ENCODE results near the gene ADAMTSL4. TPM values are rescaled to one million over a fixed set of nuclear protein-coding genes. Genes with fewer than 3 reads are reported as not detected.
A peak's percentile ranks its signal among the peaks of the same experiment; 100 is the strongest.

The ADAMTSL4 gene
- polyA plus RNA-seq, result 10 to 100 TPM; 12.1 to 66.1 (median 56.0) TPM

GRCh38 chr1:150548632-150549495, at the start of gene ADAMTSL4:
ADAMTSL4 (plus strand) TSS chr1:150549408; CDS start chr1:150552289, 2,881 bp downstream.
- 0 to 1% (median 1%) methylated on average over 61 to 91 of the region's 91 CpGs for WGBS, 3 donors
- H3K27ac ChIP-seq (ENCODE audit: low read depth, low read length), result peak within 1 kb of the TSS; percentile 28

- no peak overlapping the region for H3K27ac ChIP-seq (ENCODE audit: low read depth, low read length)
- WGBS, 3 donors, result 83 to 91% (median 88%) methylated on average over 6 of the region's 6 CpGs
Observed at GRCh38 chr1:150505431-150505830, 43.8 kb upstream of the ADAMTSL4 start.

DNA sequence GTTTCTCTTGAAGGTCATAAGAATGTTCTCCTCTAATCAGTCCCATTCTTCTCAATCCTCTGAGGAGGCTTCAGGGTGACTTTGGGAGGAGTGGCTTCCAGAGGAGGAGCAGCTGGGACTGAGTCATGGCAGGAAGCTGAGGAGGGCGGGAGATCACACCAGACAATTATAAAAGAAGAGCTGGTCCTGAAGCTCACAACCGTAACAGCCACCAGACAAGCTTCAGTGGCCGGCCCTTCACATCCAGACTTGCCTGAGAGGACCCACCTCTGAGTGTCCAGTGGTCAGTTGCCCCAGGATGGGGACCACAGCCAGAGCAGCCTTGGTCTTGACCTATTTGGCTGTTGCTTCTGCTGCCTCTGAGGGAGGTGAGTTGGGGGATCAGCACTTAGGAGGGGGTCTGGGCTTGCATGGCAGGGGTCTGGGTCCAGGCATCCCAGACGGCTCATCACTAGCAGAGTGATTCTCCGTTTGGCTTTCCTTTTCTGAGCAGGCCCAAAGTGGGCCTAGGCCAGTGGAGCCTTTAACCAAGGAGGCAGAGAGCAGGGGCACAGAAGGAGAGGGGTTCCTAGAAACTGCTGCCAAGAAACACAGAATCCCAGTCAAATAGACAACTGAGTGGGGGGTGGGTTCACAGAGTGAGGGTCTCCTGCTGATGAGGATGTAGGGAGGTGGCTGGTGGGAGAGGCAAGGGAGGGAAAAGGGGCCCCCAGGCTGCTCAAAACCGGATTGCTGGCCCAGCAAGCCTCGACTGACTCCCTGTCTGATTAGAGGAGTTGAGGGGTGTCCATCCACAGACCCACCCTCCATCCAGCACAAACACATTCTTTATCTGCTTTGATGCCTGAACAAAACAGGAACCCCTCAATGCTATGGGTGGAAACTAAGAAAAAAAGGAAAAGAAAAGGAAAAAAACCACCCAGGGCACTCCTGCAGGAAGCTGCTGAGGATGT, 41.0 kb upstream of the ADAMTSL4 start, which contains the start of gene ECM1:
TSS of gene ECM1 (plus strand) at position 198 of the 953 bp plus-strand sequence. CDS start at position 299, 101 bp downstream.
- WGBS, 3 donors, result 46 to 81% (median 49%) methylated on average over 7 of the region's 7 CpGs
- no peak within 1 kb of the TSS for H3K27ac ChIP-seq (ENCODE audit: low read depth, low read length)

DNA sequence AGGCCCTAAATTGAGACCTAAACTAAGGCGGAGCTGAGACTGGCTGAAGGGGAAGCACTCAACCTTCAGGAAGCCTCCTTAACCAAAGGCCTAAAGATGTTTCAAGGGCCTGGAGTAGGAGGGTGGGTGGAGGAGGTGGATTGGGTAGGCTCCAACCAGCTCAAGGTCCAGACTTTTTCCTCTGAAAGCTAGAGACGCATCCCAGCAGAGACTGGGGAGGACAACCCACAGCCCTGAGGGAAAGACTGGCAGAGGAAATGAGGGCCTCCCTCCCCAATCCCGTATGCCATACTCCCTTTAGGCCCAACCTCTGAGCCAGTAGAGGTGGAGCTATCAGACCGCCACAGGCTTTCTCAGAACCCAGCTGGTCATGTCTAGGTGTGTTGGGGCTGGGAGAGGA, 40.2 kb upstream of the ADAMTSL4 start:
- 62 to 77% (median 77%) methylated on average over 4 of the region's 4 CpGs for WGBS, 3 donors
- no peak overlapping the region for H3K27ac ChIP-seq (ENCODE audit: low read depth, low read length)

- WGBS, 3 donors, result 49 to 94% (median 91%) methylated on average over 12 of the region's 12 CpGs
- H3K27ac ChIP-seq (ENCODE audit: low read depth, low read length), result no peak overlapping the region
Observed at GRCh38 chr1:150511551-150511950, 37.7 kb upstream of the ADAMTSL4 start.

DNA sequence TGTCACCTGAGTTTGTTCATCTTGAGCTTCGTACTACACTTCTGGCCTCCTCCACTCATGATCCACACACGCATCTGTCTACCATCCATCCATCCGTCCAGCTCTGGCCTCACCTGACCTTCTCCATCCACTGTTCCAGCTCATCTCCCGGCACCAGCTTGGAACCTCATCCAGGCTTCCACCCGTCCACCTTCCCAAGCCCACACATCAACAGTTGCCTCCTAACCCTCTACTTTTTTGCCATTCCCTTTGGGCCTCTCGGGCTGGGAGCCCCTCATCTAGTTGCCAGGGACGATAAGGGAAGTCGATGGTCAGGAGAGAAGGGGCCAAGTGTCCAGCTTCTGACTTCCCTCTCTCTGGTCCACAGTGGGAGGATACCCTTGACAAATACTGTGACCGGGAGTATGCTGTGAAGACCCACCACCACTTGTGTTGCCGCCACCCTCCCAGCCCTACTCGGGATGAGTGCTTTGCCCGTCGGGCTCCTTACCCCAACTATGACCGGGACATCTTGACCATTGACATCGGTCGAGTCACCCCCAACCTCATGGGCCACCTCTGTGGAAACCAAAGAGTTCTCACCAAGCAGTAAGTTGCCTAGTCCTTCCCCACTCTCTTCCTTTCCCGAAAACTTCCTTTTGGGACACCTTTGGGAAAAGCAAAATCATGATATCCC, 37.1 kb upstream of the ADAMTSL4 start:
- 89 to 91% (median 89%) methylated on average over 17 of the region's 17 CpGs for WGBS, 3 donors
- no peak overlapping the region for H3K27ac ChIP-seq (ENCODE audit: low read depth, low read length)

- no peak overlapping the region for H3K27ac ChIP-seq (ENCODE audit: low read depth, low read length)
- 69 to 97% (median 71%) methylated on average over 2 of the region's 2 CpGs for WGBS, 3 donors
Observed at GRCh38 chr1:150512846-150513245, 36.4 kb upstream of the ADAMTSL4 start.

DNA sequence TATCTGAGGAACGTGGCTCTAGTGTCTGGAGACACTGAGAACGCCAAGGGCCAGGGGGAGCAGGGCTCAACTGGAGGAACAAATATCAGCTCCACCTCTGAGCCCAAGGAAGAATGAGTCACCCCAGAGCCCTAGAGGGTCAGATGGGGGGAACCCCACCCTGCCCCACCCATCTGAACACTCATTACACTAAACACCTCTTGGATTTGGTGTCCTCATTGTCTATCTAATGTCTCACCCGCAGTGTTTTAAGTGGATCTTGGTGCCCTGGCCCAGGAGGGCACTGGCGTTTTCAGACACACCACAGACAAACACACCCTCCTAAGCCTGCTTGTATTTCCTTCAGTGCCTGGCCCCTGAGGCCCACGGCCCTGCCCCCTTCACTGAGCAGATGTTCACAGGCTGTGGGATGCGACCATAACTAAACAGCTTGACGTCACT, 35.8 kb upstream of the ADAMTSL4 start:
- WGBS, 3 donors, result 78 to 89% (median 87%) methylated on average over 7 of the region's 7 CpGs
- no peak overlapping the region for H3K27ac ChIP-seq (ENCODE audit: low read depth, low read length)

GRCh38 chr1:150514260-150514659, 34.9 kb upstream of the ADAMTSL4 start:
- H3K27ac ChIP-seq (ENCODE audit: low read depth, low read length), result no peak overlapping the region
- WGBS, 3 donors, result 89 to 93% (median 92%) methylated on average over 9 of the region's 9 CpGs

DNA sequence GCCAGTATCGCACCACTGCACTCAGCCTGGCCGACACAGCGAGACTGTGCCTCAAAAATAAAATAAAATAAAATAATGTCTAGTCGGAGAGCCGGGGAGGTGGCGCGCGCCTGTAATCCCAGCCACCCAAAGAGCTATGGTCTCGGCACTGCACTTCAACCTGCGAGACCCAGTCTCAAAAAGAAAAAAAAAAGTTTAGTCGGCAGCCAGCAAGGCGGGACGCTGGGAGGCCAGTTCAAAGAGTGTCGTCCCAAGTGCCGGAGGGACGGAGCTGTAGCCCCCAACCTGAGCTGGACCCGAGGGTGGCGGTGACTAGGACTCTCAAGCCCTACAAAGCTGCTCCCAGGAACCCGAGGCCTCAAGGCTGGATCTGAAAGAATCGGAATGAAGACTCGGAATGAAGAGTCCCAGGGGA, 34.3 kb upstream of the ADAMTSL4 start:
- no peak overlapping the region for H3K27ac ChIP-seq (ENCODE audit: low read depth, low read length)
- WGBS, 3 donors, result 24 to 31% (median 28%) methylated on average over 21 of the region's 21 CpGs

- H3K27ac ChIP-seq (ENCODE audit: low read depth, low read length), result no peak within 1 kb of the TSS
- WGBS, 3 donors, result 0 to 1% (median 0%) methylated on average over 54 of the region's 54 CpGs
Observed at GRCh38 chr1:150515328-150516049, 33.7 kb upstream of the ADAMTSL4 start, which contains the start of gene FALEC. FALEC (plus strand) TSS chr1:150515752.

GRCh38 chr1:150516050-150516591, 33.1 kb upstream of the ADAMTSL4 start:
- 2 to 4% (median 3%) methylated on average over 18 to 19 of the region's 19 CpGs for WGBS, 3 donors
- no peak overlapping the region for H3K27ac ChIP-seq (ENCODE audit: low read depth, low read length)

- no peak overlapping the region for H3K27ac ChIP-seq (ENCODE audit: low read depth, low read length)
Observed at GRCh38 chr1:150516616-150517015, 32.6 kb upstream of the ADAMTSL4 start.

DNA sequence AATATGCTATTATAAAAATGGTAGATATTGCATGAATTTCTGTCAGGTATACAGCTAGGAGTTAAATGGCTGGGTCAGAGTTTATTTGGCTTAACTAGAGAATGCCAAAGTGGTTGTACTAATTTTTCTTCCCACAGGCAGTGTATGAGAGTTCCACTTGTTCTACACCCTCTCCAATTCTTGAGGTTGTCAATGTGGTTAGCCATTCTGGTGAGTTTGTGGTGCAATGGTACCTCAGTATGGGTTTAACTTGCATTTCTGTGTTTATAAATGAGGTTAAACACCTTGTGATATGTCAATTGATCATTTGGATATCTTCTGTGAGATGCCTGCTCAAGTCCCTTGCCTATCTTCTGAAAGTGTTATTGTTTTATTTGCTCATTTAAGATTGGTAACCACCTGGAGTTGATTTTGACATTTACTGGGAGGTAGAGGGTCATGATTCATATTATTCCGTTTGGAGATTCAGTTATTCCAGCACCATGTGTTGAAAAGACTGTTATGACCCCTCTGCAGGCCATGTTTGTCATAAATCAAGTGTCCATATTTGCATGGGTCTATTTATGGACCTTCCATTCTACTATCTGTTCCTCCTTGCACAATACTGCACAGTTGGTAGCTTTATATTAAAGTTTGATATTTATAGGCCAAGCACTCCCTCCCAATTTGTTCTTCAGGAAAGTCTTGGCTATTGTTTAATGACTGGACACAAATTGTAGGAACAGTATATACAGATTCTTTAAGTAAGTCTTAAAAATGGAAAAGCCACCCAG, 27.8 kb upstream of the ADAMTSL4 start:
- H3K27ac ChIP-seq (ENCODE audit: low read depth, low read length), result no peak overlapping the region
- WGBS, 3 donors, result 57 to 87% (median 76%) methylated on average over 1 of the region's 1 CpG

More at GRCh38 chr1:150516616-150517015, 32.6 kb upstream of the ADAMTSL4 start:
- 42 to 55% (median 54%) methylated on average over 4 of the region's 4 CpGs for WGBS, 3 donors

GRCh38 chr1:150525348-150525747, 23.9 kb upstream of the ADAMTSL4 start:
- 82 to 90% (median 89%) methylated on average over 3 of the region's 3 CpGs for WGBS, 3 donors
- no peak overlapping the region for H3K27ac ChIP-seq (ENCODE audit: low read depth, low read length)

GRCh38 chr1:150528196-150528595, 21.0 kb upstream of the ADAMTSL4 start:
- 92 to 96% (median 92%) methylated on average over 1 of the region's 1 CpG for WGBS, 3 donors
- H3K27ac ChIP-seq (ENCODE audit: low read depth, low read length), result no peak overlapping the region

GRCh38 chr1:150529017-150529416, 20.2 kb upstream of the ADAMTSL4 start:
- H3K27ac ChIP-seq (ENCODE audit: low read depth, low read length), result no peak overlapping the region
- WGBS, 3 donors, result 9 to 40% (median 35%) methylated on average over 4 of the region's 4 CpGs
